B cell (primary cell): ENCODE data around the gene RABGAP1L. TPM values are rescaled to one million over a fixed set of nuclear protein-coding genes. Genes with fewer than 3 reads are reported as not detected.

Experiments used
- ATAC-seq: fragments of 200-7000 bp; cut with Tn5 transposase; one replicate; pipeline ENCODE4 v1.10.0; 2021; ENCODE audit warnings: low read depth, mild to moderate bottlenecking, moderate number of reproducible peaks, moderate library complexity
- CTCF ChIA-PET: fragments of 350-600 bp; sonication (Branson Sonifier 250); formaldehyde crosslinking; loops from one replicate; lab custom pipeline; 2021; ENCODE audit warnings: antibody characterized with exemption, inconsistent platforms; lab: Charles Lee
- POLR2A ChIA-PET: fragments of 350-600 bp; sonication (Branson Sonifier 250); formaldehyde crosslinking; loops from one replicate; lab custom pipeline; 2021; ENCODE audit warnings: antibody characterized with exemption; lab: Charles Lee
- DNase-seq: peaks from one replicate; pipeline ENCODE4 v3.0.0; 2013
- H2AFZ ChIP-seq: 2 replicates; pipeline ENCODE4 v1.6.1; 2012; ENCODE audit warnings: mild to moderate bottlenecking, low read depth, low read length; ENCODE audit not compliant: insufficient read depth, poor library complexity, severe bottlenecking
- H3K27ac ChIP-seq, 2 donors: 1 replicate in 1 of 2; 2 replicates in 1 of 2; pipeline ENCODE4 v1.5.1; 2012 to 2013; ENCODE audit warnings: low read length in 2 of 2, mild to moderate bottlenecking in 2 of 2, moderate library complexity in 1 of 2
- H3K27me3 ChIP-seq, 4 experiments: fragments of 200-600 bp in 1 of 4; sonication (generic) in 1 of 4; replicated peaks in 1 of 4; 1 replicate in 2 of 4; 2 replicates in 2 of 4; pipeline versions ENCODE4 v1.6.1 to v1.7.0; 2013 to 2016; ENCODE audit warnings: low read length in 3 of 4, mild to moderate bottlenecking in 2 of 4, mixed read lengths in 1 of 4, moderate library complexity in 1 of 4; ENCODE audit not compliant: insufficient read depth in 4 of 4, control insufficient read depth in 3 of 4; ENCODE audit errors: control extremely low read depth in 1 of 4
- H3K36me3 ChIP-seq, 2 experiments: replicated peaks in 1 of 2; 1 replicate in 1 of 2; 2 replicates in 1 of 2; pipeline versions ENCODE4 v1.6.1 to v1.7.1; 2013; ENCODE audit warnings: low read length in 1 of 2; ENCODE audit not compliant: insufficient read depth in 2 of 2, control insufficient read depth in 1 of 2; ENCODE audit errors: control extremely low read depth in 1 of 2, extremely low read depth in 1 of 2
- H3K4me1 ChIP-seq, 2 donors: fragments of 200-600 bp in 1 of 2; sonication (generic) in 1 of 2; 1 replicate in 1 of 2; 2 replicates in 1 of 2; pipeline versions ENCODE4 v1.5.1 to v1.6.1; 2013 to 2017; ENCODE audit warnings: low read length in 2 of 2; ENCODE audit not compliant: control insufficient read depth in 2 of 2, insufficient read depth in 2 of 2
- H3K4me2 ChIP-seq: replicated peaks from 2 replicates; pipeline ENCODE3; 2012; ENCODE audit warnings: mild to moderate bottlenecking, low read depth, low read length; ENCODE audit not compliant: poor library complexity, severe bottlenecking
- H3K4me3 ChIP-seq, 5 experiments: fragments of 200-600 bp in 1 of 5; sonication (generic) in 1 of 5; 1 replicate in 3 of 5; 2 replicates in 2 of 5; pipeline versions ENCODE4 v1.5.1 to v1.7.0; 2011 to 2016; ENCODE audit warnings: low read length in 4 of 5, mild to moderate bottlenecking in 4 of 5, low read depth in 2 of 5, control low read depth in 1 of 5, moderate library complexity in 1 of 5; ENCODE audit not compliant: insufficient read depth in 1 of 5; ENCODE audit errors: control extremely low read depth in 1 of 5, extremely low read depth in 1 of 5
- H3K79me2 ChIP-seq: fragments of 200-600 bp; sonication (generic); one replicate; pipeline ENCODE4 v1.6.0; 2016; ENCODE audit warnings: low read length; ENCODE audit not compliant: control insufficient read depth, insufficient read depth
- H3K9ac ChIP-seq: fragments of 200-600 bp; sonication (generic); 2 replicates; pipeline ENCODE4 v1.6.1; 2017; ENCODE audit warnings: mild to moderate bottlenecking, low read length, moderate library complexity
- H3K9me3 ChIP-seq, 3 donors: one replicate each; pipeline versions ENCODE4 v1.6.1 to v1.7.1; 2013; ENCODE audit warnings: low read length in 2 of 3; ENCODE audit not compliant: control insufficient read depth in 2 of 3, insufficient read depth in 1 of 3; ENCODE audit errors: control extremely low read depth in 1 of 3
- H4K20me1 ChIP-seq: 2 replicates; pipeline ENCODE4 v1.6.0; 2012; ENCODE audit warnings: mild to moderate bottlenecking, low read length; ENCODE audit not compliant: insufficient read depth, control insufficient read depth, poor library complexity, severe bottlenecking
- H3K27ac Mint-ChIP-seq: one replicate; pipeline ENCODE4 v1.8.0; 2021; ENCODE audit warnings: mixed read lengths
- H3K27me3 Mint-ChIP-seq: one replicate; pipeline ENCODE4 v1.8.0; 2021; ENCODE audit warnings: mixed read lengths
- H3K4me1 Mint-ChIP-seq: one replicate; pipeline ENCODE4 v1.8.0; 2021; ENCODE audit warnings: mixed read lengths
- H3K4me3 Mint-ChIP-seq: one replicate; pipeline ENCODE4 v1.8.0; 2021; ENCODE audit warnings: mixed read lengths
- H3K9me3 Mint-ChIP-seq: one replicate; pipeline ENCODE4 v1.8.0; 2022; ENCODE audit warnings: mixed read lengths; ENCODE audit not compliant: insufficient read depth
- CTCF ChIP-seq: fragments of 200-600 bp; IDR thresholded peaks from one replicate; pipeline ENCODE4 v1.8.0; 2022; ENCODE audit warnings: antibody characterized with exemption, mild to moderate bottlenecking
- EZH2 ChIP-seq: IDR thresholded peaks from 2 replicates; pipeline ENCODE4 v1.6.1; 2012; ENCODE audit warnings: borderline replicate concordance, low read depth, mild to moderate bottlenecking, moderate library complexity, low read length; ENCODE audit not compliant: insufficient read depth, poor library complexity, severe bottlenecking
- WGBS: methylation state at CpG from one replicate; pipeline ENCODE4 v1.1.5; 2013; ENCODE audit warnings: missing lambda C conversion rate; ENCODE audit not compliant: insufficient coverage; 5-methylcytosine and 5-hydroxymethylcytosine counted together
- intact Hi-C: fragments of 100-400 bp; cut with micrococcal nuclease; formaldehyde crosslinking; loops from one replicate; pipeline ENCODE4 v1.10.0; 2022
- polyA plus RNA-seq: library from polyadenylated mRNA; depleted of rRNA; stranded (reverse); fragments of >200 nt; gene quantifications from 2 replicates; pipeline ENCODE4 v1.2.3, GENCODE V29; 2012
- total RNA-seq, 2 donors: library from RNA; stranded (reverse); fragments of 120-200 nt in 1 of 2; gene quantifications; 1 replicate in 1 of 2; 2 replicates in 1 of 2; pipeline versions ENCODE4 v1.2.3 to v1.2.4, GENCODE V29; 2013 to 2022

RABGAP1L gene
- total and polyA plus RNA-seq, 2 donors (not counting 1 experiment from before 2014, with no cell fraction given), result 34.9 to 159 TPM

DNA sequence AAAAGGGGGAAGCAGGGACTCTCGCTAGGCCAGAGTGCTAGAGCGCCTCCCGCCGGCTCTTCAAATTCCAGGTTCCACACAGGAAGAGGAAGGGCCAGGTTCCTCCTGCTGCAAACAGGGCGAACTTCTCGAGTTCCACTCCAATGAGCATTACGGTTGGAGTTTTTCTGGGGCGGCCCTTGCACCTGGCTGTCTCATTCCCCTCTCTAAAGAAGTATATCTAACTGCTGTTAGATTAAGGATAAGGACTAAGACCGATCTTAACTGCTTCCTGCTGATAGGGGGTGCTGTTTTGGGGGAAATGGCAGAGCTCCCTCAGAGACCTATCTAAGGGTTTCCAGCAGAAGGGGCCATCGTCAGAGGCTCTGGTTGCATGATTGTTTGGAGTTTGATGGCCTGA lies 138.0 kb downstream of the RABGAP1L start:
- Histone ChIP-seq H3K4me2 (no peak overlapping the region), H3K9ac (no peak overlapping the region), H3K4me1 (no peaks in the 10 kb centered on the region), H3K36me3 (peaks cover 2 to 35% of the 10 kb centered on the region in 2 experiments), H2AFZ (no peak overlapping the region), H3K79me2 (peaks cover 4% of the 10 kb centered on the region), H3K9me3 (peaks cover 0 to 20% (median 13%) of the 10 kb centered on the region in 3 donors), H3K27ac (no peak overlapping the region), H3K4me3 (no peak overlapping the region), H4K20me1 (no peaks in the 10 kb centered on the region), H3K27me3 (no peaks in the 10 kb centered on the region)
- ChIA-PET POLR2A (no interaction called here), CTCF (no interaction called here)
- DNase-seq (no peak), ATAC-seq (no peak)
- Mint-ChIP-seq H3K4me3 (no peak overlapping the region), H3K9me3 (no peaks in the 10 kb centered on the region), H3K27me3 (no peaks in the 10 kb centered on the region), H3K27ac (no peak overlapping the region), H3K4me1 (peaks cover 5% of the 10 kb centered on the region)
- 96% methylated on average over 6 of the region's 10 CpGs for WGBS
- intact Hi-C loops, result no loop called here
- TF ChIP-seq CTCF (no peak), EZH2 (no peak)

DNA sequence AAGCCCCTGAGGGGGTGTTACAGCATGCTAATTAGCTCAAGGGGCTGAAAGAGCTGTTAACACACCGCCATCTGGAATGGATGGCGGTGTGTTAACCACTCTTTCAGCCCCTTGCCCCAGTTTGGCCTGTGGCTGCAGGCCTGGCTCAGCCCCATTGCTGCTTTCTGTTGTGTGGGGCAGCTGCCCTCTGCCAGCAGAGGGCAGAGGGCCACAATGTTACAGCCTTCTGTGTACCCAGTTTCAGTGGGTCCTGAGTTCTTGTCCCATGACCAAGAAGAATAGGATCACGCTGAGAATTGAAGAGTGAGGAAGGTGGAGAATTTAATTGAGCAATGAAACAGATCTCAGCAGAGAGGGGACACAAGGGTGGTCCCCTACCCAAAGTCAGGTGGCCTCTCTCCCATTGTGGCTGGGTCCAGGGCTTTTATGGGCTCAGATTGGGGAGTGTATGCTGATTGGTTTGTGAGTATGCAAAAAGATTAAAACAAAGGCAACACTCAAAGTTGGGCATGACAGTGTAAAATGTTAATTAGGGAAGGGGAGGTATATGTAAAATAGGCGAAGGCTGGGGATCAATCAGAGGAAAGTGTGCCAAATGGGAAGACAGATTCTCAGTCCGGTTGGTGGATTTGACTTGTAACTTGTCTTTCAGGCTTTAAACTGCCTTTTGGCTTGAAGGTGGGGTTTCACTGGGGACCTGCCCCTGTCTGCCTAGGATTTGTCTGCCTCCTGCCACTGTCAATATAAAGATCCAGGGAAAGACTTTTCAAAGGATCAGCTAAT lies 142.2 kb downstream of the RABGAP1L start:
- Histone ChIP-seq H3K9me3 (peaks cover 0 to 20% (median 13%) of the 10 kb centered on the region in 3 donors), H3K4me3 (no peak overlapping the region), H3K79me2 (peaks cover 4% of the 10 kb centered on the region), H3K4me2 (no peak overlapping the region), H3K27me3 (no peaks in the 10 kb centered on the region), H4K20me1 (no peaks in the 10 kb centered on the region), H3K27ac (no peak overlapping the region), H2AFZ (no peak overlapping the region), H3K36me3 (peaks cover 2 to 35% of the 10 kb centered on the region in 2 experiments), H3K9ac (no peak overlapping the region), H3K4me1 (no peaks in the 10 kb centered on the region)
- ATAC-seq (no peak), DNase-seq (no peak)
- intact Hi-C loops, result no loop called here
- CTCF ChIA-PET, result no interaction called here
- TF ChIP-seq CTCF (no peak), EZH2 (no peak)
- WGBS, result 100% methylated on average over 4 of the region's 5 CpGs
- POLR2A ChIA-PET, result no interaction called here
- no peak overlapping the region for H3K27ac Mint-ChIP-seq
- H3K4me3 Mint-ChIP-seq, result no peak overlapping the region
- H3K4me1 Mint-ChIP-seq, result peaks cover 7% of the 10 kb centered on the region
- H3K9me3 Mint-ChIP-seq, result peaks cover 3% of the 10 kb centered on the region
- no peaks in the 10 kb centered on the region for H3K27me3 Mint-ChIP-seq
